A549 treated with AZD9567 at 1 μM for 4 hours (cell line): ENCODE measurements around the gene FUT2. TPM values are rescaled to one million over a fixed set of nuclear protein-coding genes. Genes with fewer than 3 reads are reported as not detected.

Source experiments
- total RNA-seq: library from RNA; stranded (reverse); fragments of 200-300 nt; extraction: Qiagen RNA extraction; gene quantifications from 5 replicates; pipeline ENCODE4 v1.2.3, GENCODE V29; 2022; ENCODE audit not compliant: insufficient read depth

Gene FUT2
- not detected in 5 replicates for total RNA-seq

GRCh38 chr19:48695743-48696352, at the start of gene FUT2:
TSS of gene FUT2 (plus strand) at chr19:48695971. CDS start at chr19:48702957, 6,986 bp downstream.

GRCh38 chr19:48646001-48646721, 49.6 kb upstream of the FUT2 start, which contains the start of gene CA11:
TSS of gene CA11 (minus strand) at chr19:48646187. CDS start at chr19:48645632, 555 bp downstream.

GRCh38 chr19:48672994-48673393, 22.8 kb upstream of the FUT2 start, which contains the start of gene NTN5:
TSS of gene NTN5 (minus strand) at chr19:48673017. CDS start at chr19:48670986, 2,031 bp downstream.

GRCh38 chr19:48719263-48720171, 23.7 kb downstream of the FUT2 start, which contains the start of gene MAMSTR:
TSS of gene MAMSTR (minus strand) at chr19:48719725. CDS start at chr19:48719031, 694 bp downstream.

GRCh38 chr19:48740164-48740972, 44.6 kb downstream of the FUT2 start, which contains the start of gene RASIP1:
TSS of gene RASIP1 (minus strand) at chr19:48740610. CDS start at chr19:48740282, 328 bp downstream.

GRCh38 chr19:48746738-48747575, 51.2 kb downstream of the FUT2 start, which contains the start of gene IZUMO1:
TSS of gene IZUMO1 (minus strand) at chr19:48746909. CDS start at chr19:48745859, 1,050 bp downstream.

GRCh38 chr19:48752496-48753365, 57.0 kb downstream of the FUT2 start, which contains the start of gene FUT1:
TSS of gene FUT1 (minus strand) at chr19:48752641. CDS start at chr19:48751281, 1,360 bp downstream.

GRCh38 chr19:48755084-48755641, 59.4 kb downstream of the FUT2 start, which contains the start of gene FGF21:
TSS of gene FGF21 (plus strand) at chr19:48755524. CDS start at chr19:48756237, 713 bp downstream.

Other genes starting within 250 kb of the FUT2 start
- 97.8 to 124 TPM (median 112 TPM) in 5 replicates for gene GRWD1, start 250.0 kb upstream of the FUT2 start, total RNA-seq
- 1.1 to 2.5 TPM (median 1.3 TPM) in 4 of 5 replicates, not detected in the other for gene KCNJ14, start 240.4 kb upstream of the FUT2 start, total RNA-seq
- gene CYTH2, start 226.6 kb upstream of the FUT2 start, total RNA-seq, result 60.6 to 75.4 TPM (median 68.5 TPM) in 5 replicates
- 3.6 to 4.3 TPM (median 4.0 TPM) in 5 replicates for gene LMTK3, start 184.1 kb upstream of the FUT2 start, total RNA-seq
- gene SULT2B1, start 143.8 kb upstream of the FUT2 start, total RNA-seq, result 14.1 to 16.2 TPM (median 14.9 TPM) in 5 replicates
- gene SPACA4, start 89.2 kb upstream of the FUT2 start, total RNA-seq, result not detected in 5 replicates
- gene FAM83E, start 80.9 kb upstream of the FUT2 start, total RNA-seq, result 0.21 to 0.33 TPM (median 0.31 TPM) in 4 of 5 replicates, not detected in the other
- gene RPL18, start 76.8 kb upstream of the FUT2 start, total RNA-seq, result 3,115 to 3,428 TPM (median 3,246 TPM) in 5 replicates
- gene SPHK2, start 76.5 kb upstream of the FUT2 start, total RNA-seq, result 9.2 to 14.7 TPM (median 13.2 TPM) in 5 replicates
- gene DBP, start 58.6 kb upstream of the FUT2 start, total RNA-seq, result 1.7 to 2.8 TPM (median 2.3 TPM) in 5 replicates
- gene CA11, start 49.8 kb upstream of the FUT2 start, total RNA-seq, result 4.4 to 12.3 TPM (median 9.8 TPM) in 5 replicates
- gene NTN5, start 23.0 kb upstream of the FUT2 start, total RNA-seq, result 0.26 to 0.48 TPM (median 0.29 TPM) in 4 of 5 replicates, not detected in the other
- gene MAMSTR, start 23.8 kb downstream of the FUT2 start, total RNA-seq, result 0.31 to 0.46 TPM (median 0.38 TPM) in 4 of 5 replicates, not detected in the other
- gene RASIP1, start 44.6 kb downstream of the FUT2 start, total RNA-seq, result 0.52 to 3.2 TPM (median 0.64 TPM) in 5 replicates
- gene IZUMO1, start 50.9 kb downstream of the FUT2 start, total RNA-seq, result 0.03 TPM in 1 of 5 replicates, not detected in the others
- gene FUT1, start 56.7 kb downstream of the FUT2 start, total RNA-seq, result 0.06 to 0.10 TPM (median 0.08 TPM) in 4 of 5 replicates, not detected in the other
- gene FGF21, start 59.6 kb downstream of the FUT2 start, total RNA-seq, result not detected in 5 replicates
- 56.8 to 66.6 TPM (median 61.9 TPM) in 5 replicates for gene BCAT2, start 115.1 kb downstream of the FUT2 start, total RNA-seq
- gene HSD17B14, start 140.5 kb downstream of the FUT2 start, total RNA-seq, result 9.3 to 17.4 TPM (median 13.4 TPM) in 5 replicates
- 1.1 to 1.7 TPM (median 1.2 TPM) in 5 replicates for gene PLEKHA4, start 172.6 kb downstream of the FUT2 start, total RNA-seq
- gene PPP1R15A, start 176.4 kb downstream of the FUT2 start, total RNA-seq, result 77.7 to 128 TPM (median 99.5 TPM) in 5 replicates
- gene TULP2, start 202.8 kb downstream of the FUT2 start, total RNA-seq, result not detected in 5 replicates
- 196 to 206 TPM (median 200 TPM) in 5 replicates for gene NUCB1, start 204.3 kb downstream of the FUT2 start, total RNA-seq
- gene DHDH, start 237.7 kb downstream of the FUT2 start, total RNA-seq, result 1.5 to 1.7 TPM (median 1.5 TPM) in 4 of 5 replicates, not detected in the other